SK-N-SH treated with all-trans-retinoic acid at 6 μM for 48 hours (cell line): Measurements from ENCODE around the gene ASCL4.

Source experiments
- ARNTL ChIP-seq: fragments of 450-650 bp; formaldehyde crosslinking; IDR thresholded peaks from 2 replicates; pipeline ENCODE4 v1.5.0; 2020; ENCODE audit warnings: low read depth, mild to moderate bottlenecking, moderate library complexity, borderline replicate concordance
- ZC3H10 ChIP-seq: fragments of 250-450 bp; sonication (Bioruptor Pico); IDR thresholded peaks from 2 replicates; pipeline ENCODE4 v1.5.1; 2021; ENCODE audit warnings: mild to moderate bottlenecking, moderate library complexity
- ZFP3 ChIP-seq: fragments of 250-450 bp; sonication (Bioruptor Pico); IDR thresholded peaks from 2 replicates; pipeline ENCODE4 v1.5.0; 2020; ENCODE audit warnings: mild to moderate bottlenecking, moderate library complexity
- ZFP30 ChIP-seq: fragments of 450-650 bp; formaldehyde crosslinking; IDR thresholded peaks from 2 replicates; pipeline ENCODE4 v1.5.0; 2022; ENCODE audit warnings: mild to moderate bottlenecking, moderate library complexity
- TF ChIP-seq, protein P1 (sequence below): fragments of 250-450 bp; sonication (Bioruptor Pico); IDR thresholded peaks from 2 replicates; pipeline ENCODE4 v1.8.0; 2020; ENCODE audit warnings: mild to moderate bottlenecking, moderate library complexity, borderline replicate concordance
- TF ChIP-seq, protein P2 (sequence below): fragments of 250-450 bp; sonication (Bioruptor Pico); IDR thresholded peaks from 2 replicates; pipeline ENCODE4 v1.5.1; 2020; ENCODE audit warnings: low read depth, mild to moderate bottlenecking, moderate library complexity
- TF ChIP-seq, protein P3 (sequence below): fragments of 250-450 bp; sonication (Bioruptor Pico); IDR thresholded peaks from 2 replicates; pipeline ENCODE4 v1.5.0; 2020; ENCODE audit warnings: mild to moderate bottlenecking, moderate library complexity

DNA sequence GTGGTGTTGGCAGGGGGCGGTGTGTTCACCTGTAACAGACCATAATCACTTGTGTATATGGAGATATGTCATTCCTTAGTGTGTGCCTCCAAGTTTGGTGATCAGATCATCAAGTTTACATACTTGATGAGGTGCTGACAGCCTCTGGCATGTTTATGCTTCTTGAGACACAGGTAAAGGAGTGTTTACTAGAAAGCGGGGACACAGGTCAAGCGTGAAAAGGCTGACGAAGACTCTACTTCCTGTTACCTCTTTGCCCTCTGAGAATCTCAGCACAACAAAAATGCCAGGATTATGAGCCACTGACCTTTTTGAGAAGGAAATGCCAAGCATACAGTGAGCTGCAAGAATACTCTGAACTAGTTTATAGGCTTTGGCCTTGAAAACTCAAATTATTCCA, 43.1 kb upstream of the ASCL4 start:
- TF ChIP-seq, protein P1, sequence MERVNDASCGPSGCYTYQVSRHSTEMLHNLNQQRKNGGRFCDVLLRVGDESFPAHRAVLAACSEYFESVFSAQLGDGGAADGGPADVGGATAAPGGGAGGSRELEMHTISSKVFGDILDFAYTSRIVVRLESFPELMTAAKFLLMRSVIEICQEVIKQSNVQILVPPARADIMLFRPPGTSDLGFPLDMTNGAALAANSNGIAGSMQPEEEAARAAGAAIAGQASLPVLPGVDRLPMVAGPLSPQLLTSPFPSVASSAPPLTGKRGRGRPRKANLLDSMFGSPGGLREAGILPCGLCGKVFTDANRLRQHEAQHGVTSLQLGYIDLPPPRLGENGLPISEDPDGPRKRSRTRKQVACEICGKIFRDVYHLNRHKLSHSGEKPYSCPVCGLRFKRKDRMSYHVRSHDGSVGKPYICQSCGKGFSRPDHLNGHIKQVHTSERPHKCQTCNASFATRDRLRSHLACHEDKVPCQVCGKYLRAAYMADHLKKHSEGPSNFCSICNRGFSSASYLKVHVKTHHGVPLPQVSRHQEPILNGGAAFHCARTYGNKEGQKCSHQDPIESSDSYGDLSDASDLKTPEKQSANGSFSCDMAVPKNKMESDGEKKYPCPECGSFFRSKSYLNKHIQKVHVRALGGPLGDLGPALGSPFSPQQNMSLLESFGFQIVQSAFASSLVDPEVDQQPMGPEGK (CRISPR knock-in tag), result no peak
- TF ChIP-seq ZFP3 (CRISPR knock-in tag), result no peak
- TF ChIP-seq, protein P2, sequence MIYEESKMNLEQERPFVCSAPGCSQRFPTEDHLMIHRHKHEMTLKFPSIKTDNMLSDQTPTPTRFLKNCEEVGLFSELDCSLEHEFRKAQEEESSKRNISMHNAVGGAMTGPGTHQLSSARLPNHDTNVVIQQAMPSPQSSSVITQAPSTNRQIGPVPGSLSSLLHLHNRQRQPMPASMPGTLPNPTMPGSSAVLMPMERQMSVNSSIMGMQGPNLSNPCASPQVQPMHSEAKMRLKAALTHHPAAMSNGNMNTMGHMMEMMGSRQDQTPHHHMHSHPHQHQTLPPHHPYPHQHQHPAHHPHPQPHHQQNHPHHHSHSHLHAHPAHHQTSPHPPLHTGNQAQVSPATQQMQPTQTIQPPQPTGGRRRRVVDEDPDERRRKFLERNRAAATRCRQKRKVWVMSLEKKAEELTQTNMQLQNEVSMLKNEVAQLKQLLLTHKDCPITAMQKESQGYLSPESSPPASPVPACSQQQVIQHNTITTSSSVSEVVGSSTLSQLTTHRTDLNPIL (CRISPR knock-in tag), result no peak
- TF ChIP-seq, protein P3, sequence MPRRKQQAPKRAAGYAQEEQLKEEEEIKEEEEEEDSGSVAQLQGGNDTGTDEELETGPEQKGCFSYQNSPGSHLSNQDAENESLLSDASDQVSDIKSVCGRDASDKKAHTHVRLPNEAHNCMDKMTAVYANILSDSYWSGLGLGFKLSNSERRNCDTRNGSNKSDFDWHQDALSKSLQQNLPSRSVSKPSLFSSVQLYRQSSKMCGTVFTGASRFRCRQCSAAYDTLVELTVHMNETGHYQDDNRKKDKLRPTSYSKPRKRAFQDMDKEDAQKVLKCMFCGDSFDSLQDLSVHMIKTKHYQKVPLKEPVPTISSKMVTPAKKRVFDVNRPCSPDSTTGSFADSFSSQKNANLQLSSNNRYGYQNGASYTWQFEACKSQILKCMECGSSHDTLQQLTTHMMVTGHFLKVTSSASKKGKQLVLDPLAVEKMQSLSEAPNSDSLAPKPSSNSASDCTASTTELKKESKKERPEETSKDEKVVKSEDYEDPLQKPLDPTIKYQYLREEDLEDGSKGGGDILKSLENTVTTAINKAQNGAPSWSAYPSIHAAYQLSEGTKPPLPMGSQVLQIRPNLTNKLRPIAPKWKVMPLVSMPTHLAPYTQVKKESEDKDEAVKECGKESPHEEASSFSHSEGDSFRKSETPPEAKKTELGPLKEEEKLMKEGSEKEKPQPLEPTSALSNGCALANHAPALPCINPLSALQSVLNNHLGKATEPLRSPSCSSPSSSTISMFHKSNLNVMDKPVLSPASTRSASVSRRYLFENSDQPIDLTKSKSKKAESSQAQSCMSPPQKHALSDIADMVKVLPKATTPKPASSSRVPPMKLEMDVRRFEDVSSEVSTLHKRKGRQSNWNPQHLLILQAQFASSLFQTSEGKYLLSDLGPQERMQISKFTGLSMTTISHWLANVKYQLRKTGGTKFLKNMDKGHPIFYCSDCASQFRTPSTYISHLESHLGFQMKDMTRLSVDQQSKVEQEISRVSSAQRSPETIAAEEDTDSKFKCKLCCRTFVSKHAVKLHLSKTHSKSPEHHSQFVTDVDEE (CRISPR knock-in tag), result no peak
- TF ChIP-seq ARNTL, result no peak
- no peak for TF ChIP-seq ZFP30
- no peak for TF ChIP-seq ZC3H10
